Fibroblast of skin of right quadriceps (primary cell): ENCODE data around the gene ABCA9.
"Not testable (repeated sequence)": the region's sequence is repeated elsewhere in the genome, so short reads cannot be mapped to it uniquely, and the experiment has no call there.

Experiments used
- DNase-seq: peaks from one replicate; pipeline ENCODE4 v3.0.0-alpha.2; 2013

Gene ABCA9, protein sequence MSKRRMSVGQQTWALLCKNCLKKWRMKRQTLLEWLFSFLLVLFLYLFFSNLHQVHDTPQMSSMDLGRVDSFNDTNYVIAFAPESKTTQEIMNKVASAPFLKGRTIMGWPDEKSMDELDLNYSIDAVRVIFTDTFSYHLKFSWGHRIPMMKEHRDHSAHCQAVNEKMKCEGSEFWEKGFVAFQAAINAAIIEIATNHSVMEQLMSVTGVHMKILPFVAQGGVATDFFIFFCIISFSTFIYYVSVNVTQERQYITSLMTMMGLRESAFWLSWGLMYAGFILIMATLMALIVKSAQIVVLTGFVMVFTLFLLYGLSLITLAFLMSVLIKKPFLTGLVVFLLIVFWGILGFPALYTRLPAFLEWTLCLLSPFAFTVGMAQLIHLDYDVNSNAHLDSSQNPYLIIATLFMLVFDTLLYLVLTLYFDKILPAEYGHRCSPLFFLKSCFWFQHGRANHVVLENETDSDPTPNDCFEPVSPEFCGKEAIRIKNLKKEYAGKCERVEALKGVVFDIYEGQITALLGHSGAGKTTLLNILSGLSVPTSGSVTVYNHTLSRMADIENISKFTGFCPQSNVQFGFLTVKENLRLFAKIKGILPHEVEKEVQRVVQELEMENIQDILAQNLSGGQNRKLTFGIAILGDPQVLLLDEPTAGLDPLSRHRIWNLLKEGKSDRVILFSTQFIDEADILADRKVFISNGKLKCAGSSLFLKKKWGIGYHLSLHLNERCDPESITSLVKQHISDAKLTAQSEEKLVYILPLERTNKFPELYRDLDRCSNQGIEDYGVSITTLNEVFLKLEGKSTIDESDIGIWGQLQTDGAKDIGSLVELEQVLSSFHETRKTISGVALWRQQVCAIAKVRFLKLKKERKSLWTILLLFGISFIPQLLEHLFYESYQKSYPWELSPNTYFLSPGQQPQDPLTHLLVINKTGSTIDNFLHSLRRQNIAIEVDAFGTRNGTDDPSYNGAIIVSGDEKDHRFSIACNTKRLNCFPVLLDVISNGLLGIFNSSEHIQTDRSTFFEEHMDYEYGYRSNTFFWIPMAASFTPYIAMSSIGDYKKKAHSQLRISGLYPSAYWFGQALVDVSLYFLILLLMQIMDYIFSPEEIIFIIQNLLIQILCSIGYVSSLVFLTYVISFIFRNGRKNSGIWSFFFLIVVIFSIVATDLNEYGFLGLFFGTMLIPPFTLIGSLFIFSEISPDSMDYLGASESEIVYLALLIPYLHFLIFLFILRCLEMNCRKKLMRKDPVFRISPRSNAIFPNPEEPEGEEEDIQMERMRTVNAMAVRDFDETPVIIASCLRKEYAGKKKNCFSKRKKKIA (N-terminal part only)

DNA sequence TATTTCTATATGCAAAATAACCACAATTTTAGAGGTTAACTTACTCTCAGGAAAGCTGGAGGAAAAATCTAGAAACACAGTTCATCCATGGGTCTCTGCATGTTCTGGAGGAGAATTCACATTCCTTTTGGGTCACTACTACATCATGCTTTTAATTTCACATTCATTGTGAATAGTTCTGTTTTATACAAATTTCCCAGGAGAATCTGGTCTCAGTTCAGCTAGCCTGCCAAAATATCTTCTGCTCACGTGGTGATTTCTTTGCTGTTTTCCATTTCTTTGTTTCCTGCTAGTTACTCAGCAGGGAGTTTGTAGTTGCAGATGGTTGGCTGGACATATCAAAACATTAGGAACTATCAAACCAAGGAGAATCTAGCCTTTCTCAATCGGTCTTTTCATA lies at the start of gene ABCA9:
Gene ABCA9 (minus strand): TSS at position 106 of the 400 bp plus-strand sequence. CDS start 9,801 bp downstream, outside the sequence.
- DNase-seq = peak; percentile 82

DNA sequence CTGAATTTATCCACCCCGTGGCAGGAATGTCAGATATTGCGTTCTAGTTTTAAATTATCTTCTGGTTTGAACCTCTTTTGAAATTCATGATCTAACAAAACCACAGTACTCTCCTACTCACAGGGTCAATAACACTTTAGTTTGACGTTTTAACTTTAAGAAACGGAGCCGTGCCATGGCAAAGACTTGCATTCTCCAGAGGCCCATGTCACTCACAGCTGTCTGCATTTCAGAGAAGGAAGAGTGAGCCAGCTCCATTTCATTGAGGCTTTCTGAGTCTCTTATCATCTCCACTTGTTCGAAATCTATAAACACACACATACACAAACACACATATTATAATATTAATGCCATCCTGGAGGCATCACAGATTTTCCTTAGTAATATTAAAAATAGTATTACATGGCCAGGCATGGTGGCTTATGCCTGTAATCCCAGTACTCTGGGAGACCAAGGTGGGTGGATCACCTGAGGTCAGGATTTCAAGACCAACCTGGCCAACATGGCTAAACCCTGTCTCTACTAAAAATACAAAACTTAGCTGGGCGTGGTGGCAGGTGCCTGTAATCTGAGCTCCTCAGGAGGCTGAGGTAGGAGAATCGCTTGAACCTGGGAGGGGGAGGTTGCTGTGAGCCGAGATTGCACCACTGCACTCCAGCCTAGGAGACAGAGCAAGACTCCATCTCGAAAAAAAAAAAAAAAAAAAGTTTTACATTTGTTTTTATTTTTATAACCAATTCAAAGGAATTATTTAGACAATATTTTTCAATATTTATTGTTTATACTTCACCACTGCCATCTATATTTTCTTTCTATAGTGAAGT lies 45.4 kb upstream of the ABCA9 start:
- DNase-seq = no peak

DNA sequence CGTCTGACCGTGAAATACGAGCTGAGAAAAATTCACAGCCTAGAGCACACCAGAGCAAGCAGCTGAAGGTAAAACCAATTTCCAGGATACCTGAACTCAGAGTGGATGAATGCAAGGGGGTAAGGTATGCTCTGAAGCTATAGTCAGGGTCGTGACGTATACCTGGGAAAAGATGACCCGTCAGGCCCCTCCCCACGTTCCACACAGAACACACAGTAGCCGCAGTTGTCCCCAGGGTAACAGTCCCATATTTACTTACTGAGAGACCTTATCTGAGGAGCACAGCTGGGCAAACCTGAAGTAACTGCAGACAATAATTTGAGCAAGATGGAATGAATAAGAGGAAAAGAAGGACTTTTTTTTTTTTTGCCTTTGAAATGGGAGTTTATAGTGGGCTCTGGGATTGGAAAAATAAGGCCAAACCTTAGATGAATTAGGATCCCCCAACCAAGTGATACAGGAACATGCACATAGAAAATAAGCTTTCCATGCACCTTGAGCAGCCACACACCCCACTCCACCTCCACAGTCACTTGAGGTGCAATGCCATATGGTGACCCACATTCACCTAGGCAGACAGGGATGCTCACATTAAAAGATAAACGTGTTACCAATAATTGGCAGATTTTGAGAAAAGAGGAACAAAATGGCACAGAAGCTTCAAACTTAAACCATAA lies 43.0 kb upstream of the ABCA9 start:
- no peak for DNase-seq

DNA sequence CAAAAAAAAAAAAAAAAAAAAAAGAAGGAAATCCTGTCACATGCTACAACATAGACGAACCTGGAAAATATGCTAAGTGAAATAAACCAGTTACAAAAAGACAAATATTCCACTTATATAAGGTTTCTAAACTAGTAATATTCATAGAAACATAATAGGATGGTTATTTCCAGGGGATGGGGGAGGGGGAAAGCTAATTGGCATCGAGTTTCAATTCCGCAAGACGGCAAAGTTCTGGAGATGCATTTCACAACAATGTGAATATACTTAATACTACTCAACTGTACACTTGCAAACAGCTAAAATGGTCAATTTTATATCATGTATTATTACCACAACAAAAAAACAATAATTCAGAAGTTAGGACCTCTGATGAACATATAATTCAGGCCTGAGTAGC lies 37.9 kb upstream of the ABCA9 start:
- no peak for DNase-seq

DNA sequence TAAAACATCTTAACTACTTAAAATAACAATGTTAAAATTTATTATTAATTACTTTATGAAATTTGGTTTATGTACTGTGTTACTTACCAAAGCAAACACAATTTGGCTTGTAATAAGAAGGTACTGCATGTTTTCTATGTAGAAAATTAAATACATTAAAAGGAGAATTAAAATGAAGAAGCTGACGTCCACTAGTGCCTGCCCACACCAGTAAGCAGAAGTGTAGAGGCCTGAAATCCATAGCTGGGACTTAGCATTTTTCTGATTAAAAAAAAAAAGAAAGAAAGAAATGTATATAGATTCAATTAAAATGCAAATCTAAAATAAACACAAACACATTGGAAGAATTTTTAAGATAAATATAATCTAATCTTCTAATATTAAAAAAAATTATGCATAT lies 35.8 kb upstream of the ABCA9 start:
- DNase-seq = no peak

DNA sequence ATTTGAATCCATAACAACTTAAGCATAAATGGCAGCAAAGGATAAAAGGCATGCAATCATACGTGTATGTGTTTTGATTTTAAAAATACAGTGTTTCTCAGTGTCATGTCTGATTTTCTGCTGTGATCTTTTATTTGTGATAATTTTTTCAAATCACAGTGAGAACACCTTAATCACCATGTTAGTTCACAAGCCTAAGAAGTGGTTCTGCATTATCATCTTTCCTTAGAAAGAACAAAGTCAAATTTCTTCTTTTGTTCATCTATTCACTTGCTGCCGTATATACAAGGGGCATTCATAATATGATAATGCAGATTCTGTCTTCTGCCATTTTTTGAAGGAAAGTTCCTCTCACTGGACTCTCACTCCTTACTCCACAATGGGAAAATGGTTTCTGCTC lies 33.3 kb upstream of the ABCA9 start:
- DNase-seq = no peak

DNA sequence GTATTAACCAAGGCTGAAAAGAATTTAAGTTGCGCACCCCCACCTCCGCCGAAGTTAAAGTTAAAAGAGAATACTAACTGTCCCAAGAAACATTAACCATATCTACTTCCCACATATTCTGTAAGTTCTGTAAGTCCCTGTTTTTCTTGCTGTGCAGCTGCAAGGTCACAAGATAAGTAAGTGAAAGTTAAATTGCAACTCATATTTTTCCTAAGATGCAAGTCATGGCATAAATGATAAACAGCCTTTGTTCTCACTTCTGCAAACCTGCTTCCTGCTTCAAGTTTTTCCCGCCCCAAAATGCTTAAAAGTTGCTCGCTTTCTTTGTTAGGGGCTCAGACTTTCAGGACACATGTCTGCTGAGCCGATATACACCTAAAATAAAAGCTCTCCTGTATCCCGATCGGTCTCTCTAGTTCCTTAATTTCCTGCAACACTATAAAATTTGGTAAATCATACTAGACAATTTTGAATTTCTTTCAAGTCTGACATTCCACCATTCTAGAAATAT lies 32.6 kb upstream of the ABCA9 start:
- no peak for DNase-seq

DNA sequence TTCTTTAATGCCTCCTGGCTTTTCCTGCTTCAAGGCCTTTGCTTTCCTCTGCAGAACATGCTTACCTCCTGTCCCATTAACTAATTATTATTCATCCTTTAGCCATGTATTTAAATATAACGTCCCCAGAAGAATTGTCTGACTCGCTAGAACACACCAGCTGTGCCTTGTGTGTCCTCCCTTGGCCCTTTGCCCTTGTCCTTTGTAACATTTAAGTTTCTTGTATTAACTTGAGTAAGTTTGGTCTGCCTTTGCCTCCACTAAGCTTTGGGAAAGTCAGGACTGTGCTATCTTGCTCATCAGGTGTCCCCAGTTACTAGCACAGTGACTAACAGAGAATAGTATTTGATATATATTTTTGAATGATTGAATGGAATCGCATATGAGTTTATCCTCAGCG lies 29.6 kb upstream of the ABCA9 start:
- DNase-seq = no peak

DNA sequence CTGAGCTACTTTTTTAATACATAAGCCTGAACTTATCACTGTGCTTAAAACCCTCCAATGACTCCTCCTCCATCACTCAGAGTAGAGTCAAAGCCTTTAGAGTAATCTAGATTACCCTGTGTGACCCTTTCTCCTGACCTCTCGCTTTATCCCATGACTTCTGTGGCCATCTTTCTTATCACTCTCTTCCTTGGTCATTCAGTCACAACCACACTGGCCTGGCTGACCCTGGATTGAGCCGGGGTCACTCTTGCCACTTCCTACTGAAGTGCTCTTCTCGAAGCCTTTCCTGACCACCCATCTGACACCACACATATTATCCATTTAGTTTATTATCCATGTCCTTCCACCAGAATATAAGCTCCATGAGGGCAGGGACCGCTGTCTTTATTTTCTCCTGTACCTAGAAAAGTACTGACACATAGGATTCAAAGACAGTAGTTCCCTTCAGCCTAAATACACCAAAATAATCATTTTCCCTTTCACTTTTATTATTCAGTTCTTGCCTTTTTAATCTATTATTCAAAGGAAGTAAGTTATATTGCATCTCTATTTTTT lies 28.0 kb upstream of the ABCA9 start:
- DNase-seq = no peak

DNA sequence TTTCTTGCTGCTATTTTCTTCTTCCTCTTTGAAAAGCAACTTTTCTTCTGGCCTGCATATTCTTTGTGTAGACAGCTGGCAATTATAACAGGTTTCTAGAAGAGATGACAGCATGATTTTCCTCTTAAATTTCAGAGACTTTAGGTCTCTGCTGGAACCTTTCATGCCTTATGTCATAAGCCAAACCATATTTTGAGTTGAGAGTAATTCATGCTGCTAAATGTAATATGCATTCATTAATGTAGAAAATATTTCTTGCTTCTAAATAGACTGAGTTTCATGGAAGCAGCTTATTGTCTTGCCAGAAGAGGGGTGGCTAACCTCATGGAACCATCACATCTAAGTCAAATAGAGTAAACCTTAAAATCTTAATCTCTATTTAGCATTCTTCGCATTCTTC lies 25.9 kb upstream of the ABCA9 start:
- no peak for DNase-seq

DNA sequence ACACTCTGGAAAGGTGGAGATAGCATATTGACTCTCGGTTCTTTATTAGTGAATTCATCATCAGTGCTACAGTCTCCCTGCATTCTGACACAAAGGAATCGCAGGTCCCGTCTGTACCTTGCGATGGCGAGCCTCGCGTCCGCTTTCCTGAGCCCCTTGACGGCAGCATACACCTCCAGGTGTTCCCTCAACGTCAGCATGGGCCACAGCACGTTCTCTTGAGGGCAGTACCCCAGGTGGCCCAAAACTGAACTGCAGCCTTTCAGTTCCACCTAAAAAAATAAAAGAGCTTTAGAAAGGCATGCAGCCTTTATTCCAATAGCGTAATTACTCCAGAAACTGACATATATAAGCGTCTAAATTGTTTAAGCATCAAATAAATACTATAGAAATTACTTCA lies 24.2 kb upstream of the ABCA9 start:
- DNase-seq = no peak

DNA sequence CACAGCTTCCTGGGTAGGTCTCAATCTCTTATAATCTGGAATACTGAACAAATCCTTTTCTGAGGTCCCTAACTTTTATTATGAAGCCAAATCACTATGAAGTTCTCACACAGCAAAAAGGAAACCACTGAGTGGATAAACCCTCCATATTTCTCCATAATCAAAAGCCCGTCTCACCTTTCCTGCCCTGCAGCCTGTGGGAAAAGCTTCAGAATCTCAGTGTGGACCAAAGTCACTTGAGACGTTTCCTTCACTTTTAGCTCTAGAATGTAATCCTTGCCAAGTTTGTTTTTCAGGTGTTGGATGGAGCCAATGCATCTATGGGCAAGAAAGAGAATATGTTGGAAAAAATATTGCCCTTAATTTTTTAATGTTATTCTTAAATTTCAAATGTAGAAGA lies 22.0 kb upstream of the ABCA9 start:
- no peak for DNase-seq

DNA sequence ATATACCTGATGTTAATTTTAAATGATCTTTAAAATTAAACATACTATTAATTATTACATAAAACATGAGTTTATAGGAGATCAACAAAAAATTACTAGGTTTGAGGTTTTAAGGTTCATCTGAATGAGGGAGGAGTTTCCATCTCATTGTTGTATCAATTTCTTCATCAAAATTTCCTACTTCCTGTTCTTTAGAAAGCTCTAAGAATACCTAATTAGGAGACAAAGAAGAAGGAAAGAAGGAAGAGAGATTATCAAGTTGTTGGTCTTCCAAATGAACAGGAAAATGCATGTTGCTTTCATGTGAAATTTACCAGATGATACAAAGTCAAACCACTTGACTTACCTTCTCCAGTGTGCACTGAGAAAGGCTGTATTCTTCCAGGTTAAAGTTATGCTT lies 18.1 kb upstream of the ABCA9 start:
- DNase-seq = no peak

DNA sequence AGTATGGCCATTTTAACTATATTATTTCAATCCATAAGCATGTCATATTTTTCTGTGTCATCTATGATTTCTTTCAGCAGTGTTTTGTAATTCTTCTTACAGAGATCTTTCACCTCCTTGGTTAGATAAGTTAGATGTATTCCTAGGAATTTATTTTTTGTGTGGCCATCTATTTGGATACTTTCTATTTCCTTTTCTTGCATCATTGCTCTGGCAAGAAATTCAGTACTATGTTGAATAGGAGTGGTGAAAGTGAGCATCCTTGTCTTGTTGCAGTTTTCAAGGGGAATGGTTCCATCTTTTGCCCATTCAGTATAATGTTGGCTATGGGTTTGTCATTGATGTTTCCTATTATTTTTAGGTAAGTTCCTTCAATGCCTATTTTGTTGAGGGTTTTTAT lies 15.1 kb upstream of the ABCA9 start:
- DNase-seq = no peak

DNA sequence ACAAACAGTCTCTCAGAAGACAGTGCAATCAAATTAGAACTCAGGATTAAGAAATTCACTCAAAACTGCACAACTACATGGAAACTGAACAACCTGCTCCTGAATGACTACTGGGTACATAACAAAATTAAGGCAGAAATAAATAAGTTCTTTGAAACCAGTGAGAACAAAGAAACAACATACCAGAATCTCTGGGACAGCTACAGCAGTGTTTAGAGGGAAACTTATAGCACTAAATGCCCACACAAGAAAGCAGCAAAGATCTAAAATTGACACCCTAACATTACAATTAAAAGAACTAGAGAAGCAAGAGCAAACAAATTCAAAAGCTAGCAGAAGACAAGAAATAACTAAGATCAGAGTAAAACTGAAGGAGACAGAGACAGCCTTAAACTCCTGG lies 12.7 kb upstream of the ABCA9 start:
- DNase-seq = not testable (repeated sequence)

DNA sequence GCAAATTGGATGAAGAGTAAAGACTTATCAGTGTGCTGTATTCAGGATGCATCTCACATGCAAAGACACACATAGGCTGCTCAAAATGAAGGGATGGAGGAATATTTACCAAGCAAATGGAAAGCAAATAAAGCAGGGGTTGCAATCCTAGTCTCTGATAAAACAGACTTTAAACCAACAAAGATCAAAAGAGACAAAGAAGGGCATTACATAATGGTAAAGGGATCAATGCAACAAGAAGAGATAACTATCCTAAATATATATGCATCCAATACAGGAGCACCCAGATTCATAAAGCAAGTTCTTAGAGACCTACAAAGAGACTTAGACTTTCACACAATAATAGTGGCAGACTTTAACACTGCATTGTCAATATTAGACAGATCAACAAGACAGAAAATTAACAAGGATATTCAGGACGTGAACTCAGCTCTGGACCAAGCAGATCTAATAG lies 12.1 kb upstream of the ABCA9 start:
- DNase-seq = not testable (repeated sequence)

DNA sequence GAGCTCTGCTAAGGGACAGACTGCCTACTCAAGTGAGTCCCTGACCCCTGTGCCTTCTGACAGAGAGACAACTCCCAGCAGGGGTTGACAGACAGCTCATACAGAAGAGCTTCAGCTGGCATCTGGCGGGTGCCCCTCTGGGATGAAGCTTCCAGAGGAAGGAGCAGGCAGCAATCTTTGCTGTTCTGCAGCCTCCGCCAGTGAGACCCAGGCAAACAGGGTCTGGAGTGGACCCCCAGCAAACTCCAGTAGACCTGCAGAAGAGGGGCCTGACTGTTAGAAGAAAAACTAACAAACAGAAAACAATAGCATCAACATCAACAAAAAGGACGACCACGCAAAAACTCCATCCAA lies 10.5 kb upstream of the ABCA9 start:
- DNase-seq = not testable (repeated sequence)

DNA sequence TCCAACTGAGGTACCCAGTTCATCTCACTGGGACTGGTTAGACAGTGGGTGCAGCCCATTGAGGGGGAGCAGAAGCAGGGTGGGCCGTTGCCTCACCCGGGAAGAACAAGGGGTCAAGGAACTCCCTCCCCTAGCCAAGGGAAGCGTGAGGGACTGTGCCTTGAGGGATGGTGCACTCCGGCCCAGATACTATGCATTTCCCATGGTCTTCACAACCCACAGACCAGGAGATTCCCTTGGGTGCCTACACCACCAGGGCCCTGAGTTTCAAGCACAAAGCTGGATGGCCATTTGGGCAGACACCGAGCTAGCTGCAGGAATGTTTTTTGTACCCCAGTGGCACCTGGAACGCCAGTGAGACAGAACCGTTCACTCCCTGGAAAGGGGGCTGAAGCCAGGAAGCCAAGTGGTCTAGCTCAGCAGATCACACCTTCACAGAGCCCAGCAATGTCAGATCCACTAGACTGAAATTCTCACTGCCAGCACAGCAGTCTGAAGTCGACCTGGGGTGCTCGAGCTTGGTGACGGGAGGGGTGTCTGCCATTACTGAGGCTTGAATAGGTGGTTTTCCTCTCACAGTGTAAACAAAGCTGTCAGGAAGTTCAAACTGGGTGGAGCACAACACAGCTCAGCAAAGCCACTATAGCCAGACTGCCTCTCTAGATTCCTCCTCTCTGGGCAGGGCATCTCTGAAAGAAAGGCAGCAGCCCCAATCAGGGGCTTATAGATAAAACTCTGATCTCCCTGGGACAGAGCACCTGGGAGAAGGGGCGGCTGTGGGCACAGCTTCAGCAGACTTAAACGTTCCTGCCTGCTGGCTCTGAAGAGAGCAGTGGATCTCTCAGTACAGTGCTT lies 9.9 kb upstream of the ABCA9 start:
- not testable (repeated sequence) for DNase-seq

DNA sequence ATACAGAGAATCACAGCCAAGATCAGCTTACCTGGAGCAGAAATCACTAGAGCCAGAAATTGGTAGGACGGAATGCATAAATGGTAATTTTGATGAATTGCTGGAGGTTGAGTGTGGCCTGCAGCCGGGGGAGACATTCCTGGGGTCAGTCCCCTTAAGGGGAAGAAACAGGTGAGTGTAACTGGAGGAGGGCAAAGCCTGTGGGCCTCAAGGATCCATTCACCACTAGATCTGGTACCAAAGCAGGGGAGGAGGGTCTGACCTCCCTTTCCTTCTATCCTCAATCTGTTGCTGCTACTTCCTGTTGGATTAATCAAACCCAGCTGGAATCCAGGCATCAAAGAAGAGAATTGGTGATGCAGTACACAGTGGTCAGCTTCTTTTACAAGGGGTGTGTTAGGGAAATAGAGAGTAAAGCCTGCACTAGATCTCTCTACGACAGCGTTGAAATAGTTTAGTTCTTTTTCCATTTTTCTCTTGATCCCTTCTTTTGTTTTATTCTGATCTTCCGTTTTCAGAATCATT lies 8.6 kb upstream of the ABCA9 start:
- DNase-seq = no peak
